8988T (cell line): ENCODE results near the gene FAH.
"Not testable (repeated sequence)": the region's sequence is repeated elsewhere in the genome, so short reads cannot be mapped to it uniquely, and the experiment has no call there.

Source experiments
- DNase-seq: peaks from one replicate; pipeline ENCODE4 v3.0.0; 2011

The FAH gene

DNA sequence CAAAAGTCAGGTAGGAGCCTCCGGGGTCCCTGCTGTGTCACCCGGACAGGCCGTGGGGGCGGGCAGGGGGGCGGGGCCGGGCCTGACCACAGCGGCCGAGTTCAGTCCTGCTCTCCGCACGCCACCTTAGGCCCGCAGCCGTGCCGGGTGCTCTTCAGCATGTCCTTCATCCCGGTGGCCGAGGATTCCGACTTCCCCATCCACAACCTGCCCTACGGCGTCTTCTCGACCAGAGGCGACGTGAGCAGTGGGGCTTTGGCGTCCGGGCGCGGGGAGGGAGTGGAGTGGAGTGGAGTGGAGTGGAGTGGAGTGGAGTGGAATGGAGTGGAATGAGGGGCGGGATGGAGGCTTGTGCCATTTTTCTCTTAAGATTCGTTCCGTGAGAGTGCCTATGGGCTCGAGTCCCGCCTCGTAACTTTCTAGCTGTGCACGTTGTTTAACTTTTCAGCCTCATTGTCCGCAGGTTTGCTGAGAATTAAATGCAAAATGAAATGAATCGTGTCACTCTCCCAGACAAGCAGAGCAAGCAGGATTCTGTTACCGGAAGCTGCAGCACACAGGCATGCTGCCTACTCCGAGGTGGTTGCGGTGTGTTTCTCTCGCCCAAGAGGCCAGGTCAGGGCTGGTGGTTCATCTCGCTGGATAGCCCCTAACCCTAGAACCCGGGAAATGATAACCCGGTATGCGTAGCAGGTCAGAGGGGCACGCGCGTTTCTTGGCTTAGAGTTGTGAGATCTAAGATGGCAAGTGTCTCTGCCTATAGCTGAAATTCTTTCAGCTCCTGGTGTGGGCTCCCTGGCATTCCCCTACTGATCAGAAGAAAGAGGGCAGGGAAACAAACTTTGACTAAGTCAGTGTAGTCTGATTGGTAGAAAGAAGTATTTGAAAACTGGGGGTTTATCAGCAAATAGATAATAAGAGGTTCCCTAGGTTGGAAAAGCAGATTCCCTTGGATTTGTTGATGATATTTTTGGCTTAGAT is at the start of gene FAH:
FAH (plus strand) TSS at position 104 of the 981 bp plus-strand sequence; CDS start at position 160, 56 bp downstream.
- no peak for DNase-seq

DNA sequence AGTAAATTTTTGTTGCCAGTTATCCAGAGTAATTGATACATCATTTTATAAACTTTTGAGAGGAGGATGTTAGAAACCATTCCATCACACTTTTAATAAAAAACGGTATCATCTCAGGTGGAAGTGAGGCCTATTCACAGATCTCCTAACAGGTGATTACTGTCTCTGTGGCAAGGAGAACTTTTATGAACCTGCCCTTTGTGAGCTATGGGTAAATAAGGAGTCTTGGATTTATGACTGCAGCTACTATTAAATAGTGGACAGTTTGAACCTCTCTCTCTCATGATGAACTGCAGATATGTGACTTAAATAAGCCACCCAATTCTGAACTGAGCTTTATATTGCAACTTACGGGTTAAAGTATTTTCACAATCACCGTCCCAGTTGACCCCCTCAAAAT is 47.6 kb upstream of the FAH start:
- DNase-seq, result no peak

DNA sequence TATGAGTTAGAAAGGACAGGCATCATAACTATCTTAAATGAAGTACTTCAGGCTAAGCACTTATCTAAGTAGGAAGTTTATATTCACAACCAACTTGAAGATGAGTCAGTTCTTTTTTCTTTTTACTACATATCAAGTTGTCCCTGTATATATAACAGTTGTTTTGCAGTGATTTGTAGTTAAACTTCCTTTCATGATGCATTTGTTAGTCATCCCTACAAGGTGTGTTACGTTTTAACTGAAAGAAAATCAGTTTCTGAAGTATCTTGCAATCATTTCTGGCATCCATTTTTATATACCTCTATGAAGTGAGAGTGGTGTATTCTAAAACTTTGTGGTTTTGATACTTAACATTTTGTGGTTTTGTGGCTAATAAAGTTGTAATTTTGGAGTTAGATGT is 47.2 kb upstream of the FAH start:
- no peak for DNase-seq

DNA sequence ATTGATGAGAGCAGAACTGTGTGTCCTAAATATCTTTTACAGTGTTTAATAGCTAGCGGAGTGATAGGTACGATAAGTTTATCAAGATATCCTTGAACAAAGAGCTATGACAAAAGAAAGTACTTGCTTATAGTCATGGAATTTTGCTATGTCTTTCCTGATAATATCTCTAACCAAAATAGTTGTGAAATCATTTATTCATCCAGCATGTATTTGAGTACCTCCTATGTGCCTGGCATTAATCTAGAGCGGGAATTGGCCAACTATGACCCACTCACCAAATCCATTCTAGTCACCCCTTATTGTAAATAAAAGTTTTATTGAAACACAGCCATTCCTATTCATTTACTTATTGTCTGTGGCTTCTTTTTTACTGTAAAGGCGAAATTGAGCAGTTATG is 46.7 kb upstream of the FAH start:
- DNase-seq, result no peak

DNA sequence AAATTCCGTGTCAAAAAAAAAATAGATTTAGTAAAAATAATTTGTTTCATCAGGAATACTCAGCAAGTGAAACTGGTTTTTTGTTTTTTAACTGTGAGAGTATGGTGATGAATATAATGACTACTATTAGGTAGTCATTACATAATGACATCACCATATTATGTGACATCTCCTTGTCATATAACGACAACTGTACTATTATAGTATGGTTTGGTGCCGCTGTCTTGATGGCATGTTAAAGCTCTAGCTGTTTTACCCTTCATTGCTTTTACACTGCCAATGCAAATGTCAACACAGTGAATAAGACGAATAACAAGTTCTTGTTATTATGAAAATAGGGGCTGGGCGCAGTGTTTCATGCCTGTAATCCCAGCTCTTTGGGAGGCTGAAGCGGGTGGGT is 45.6 kb upstream of the FAH start:
- DNase-seq, result no peak

DNA sequence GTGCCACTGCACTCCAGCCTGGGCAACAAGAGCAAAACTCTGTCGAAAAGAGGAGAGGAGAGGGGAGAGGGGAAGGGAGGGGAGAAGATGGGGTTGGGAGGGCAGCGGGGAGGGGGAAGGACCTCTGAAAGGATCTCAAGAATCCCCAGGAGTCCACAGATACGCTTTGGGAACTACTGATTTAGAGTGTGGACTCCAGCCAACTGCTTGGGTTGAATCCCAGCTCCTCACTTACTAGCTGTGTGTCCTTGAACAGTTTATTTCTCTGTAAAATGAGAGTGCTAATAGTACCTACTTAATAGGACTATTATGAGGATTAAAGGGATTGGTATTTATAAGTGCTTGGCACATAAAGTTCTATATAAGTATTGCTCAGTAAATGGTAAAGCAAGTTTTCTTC is 45.0 kb upstream of the FAH start:
- DNase-seq, result no peak

DNA sequence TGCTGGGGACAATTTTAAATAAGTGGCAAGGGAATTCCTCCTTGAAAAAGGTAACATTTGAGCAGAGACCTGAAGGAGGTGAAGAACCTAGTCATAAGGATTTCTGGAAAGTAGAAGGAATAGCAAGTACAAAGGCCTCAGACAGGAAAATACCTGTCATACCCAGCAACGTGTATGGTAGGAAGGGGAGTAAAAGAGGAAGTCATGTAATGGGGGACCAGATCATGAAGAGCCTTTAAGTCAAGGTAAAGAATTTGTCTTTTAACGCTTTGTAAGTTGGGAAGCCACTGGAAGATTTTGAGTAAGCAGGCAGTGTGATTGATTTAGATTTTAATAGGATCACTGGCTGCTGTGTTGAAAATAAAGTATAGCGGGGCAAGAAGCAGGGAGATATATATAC is 43.4 kb upstream of the FAH start:
- no peak for DNase-seq

DNA sequence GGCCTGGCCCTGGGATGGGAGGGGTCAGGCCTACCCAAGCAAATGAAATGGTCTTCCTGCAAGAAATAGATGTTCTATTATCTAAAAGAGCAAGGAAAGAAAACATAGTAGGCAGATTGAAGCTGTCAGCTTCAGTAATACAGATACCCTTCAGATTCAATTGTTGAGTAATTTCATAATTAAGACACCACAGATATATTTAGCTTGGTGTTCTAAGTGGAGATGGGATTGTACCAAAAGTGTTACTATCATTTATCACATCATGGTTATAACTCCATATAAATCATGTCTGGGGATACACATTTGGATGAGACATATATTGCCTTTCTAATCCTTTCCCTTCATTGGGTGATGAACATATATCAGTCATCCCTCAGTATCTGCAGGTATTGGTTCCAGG is 41.9 kb upstream of the FAH start:
- DNase-seq, result no peak

DNA sequence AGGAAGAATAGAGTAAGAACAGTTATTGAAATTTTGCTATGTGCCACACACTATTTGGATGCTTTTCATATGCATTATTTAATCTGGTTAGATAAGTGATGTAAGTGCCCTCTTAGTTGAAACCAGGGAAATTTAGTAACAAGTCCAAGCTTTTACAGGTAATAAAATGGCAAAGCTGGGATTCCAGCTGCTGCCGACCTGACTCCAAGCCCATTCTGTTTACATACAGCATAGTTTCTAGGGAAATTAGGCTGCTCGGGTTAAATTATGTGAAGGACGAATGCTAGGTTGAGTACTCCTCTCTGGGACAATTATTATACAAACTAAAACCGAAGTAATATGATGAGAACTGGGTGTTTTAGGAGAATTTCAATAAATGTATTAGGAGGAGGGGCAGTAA is 38.7 kb upstream of the FAH start:
- DNase-seq, result no peak

DNA sequence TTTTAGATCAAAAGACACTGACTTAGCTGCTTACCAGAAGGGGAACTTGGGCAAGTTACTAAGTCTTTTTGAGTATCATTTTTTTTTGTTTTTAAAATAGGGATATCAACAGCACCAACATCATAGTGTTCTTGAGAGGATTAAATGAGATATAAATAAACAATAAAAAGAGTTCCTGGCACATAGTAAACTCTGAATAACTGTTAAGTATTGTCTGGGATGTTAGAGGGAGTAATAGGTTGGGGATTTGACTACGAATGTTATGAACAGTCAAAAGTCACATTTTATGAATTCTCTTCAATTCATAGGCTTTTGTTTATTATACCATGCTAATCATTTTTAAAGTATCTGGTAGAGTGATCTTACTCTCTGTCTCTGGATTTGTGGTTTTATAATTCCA is 37.8 kb upstream of the FAH start:
- DNase-seq, result no peak

DNA sequence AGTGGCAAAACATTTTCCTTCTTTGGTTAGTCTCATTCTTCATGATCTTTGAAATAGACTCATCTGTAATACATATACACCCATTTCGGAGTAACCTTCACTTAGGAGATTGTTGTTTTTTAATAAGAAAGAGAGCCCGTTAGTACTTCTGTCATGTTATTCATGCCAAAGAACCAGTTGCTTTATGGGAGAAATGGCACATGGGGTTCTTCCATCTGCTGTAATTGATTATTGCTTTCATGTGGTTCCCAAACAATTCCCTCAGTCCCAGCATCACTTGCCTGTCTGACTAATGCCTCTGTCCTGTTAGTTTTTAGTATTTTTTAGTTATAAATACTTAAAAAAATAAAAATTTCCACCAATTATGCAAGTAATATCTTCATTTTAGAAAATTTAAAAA is 33.8 kb upstream of the FAH start:
- DNase-seq, result no peak

DNA sequence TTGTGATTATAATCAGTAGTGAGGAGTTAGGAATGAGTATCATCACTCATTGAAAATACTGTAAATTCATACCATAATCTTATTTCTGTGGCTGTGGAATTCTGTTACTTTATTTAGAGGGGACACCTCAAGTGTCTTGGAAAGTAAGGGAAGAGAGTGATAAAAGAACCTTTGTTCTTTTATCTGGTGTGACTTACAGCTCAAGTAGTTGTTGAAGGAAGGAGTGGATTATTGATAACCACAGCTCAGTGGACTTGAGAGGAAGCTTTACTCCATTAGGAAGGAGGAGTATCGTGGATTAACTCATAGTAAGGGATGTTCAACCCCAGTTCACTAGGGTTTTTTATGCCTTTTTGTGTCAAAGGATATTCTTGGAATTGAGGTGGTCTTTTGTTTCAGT is 32.2 kb upstream of the FAH start:
- no peak for DNase-seq

DNA sequence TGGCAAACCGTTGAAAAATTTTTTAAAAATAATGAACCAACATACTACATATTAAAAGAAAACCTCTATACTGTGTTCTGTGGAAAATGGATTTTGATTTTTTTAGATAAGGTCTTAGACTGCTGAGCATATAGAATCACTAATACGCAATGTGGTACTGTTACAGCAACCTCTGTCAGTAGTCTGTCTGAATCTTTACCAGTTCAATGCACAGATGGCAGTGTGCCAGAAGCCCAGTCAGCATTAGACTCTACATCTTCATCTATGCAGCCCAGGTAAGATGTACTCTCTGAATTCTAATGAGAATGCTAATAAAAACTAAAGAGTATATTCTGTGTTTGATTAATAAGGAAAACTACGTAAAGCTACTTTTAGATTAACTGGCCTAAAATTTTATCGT is 31.3 kb upstream of the FAH start:
- no peak for DNase-seq

DNA sequence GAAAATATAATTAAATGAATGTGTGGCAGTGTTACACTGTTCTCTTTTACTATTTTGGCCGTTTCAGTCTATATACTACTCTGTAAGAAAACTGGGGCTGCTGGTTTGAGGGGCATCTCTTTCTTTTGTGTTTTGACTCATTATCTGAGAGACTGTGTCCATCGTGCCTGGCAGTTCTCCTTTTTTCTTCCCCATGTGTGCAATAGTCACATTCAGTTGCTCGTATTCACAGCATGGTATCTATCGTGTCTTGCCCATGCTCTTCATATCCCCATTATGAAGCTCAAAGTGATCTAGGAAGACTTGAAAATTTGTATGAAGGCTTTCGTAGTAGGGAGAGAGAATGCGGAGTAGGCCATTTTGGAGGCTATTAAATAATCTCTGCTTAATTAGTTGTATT is 29.8 kb upstream of the FAH start:
- no peak for DNase-seq

DNA sequence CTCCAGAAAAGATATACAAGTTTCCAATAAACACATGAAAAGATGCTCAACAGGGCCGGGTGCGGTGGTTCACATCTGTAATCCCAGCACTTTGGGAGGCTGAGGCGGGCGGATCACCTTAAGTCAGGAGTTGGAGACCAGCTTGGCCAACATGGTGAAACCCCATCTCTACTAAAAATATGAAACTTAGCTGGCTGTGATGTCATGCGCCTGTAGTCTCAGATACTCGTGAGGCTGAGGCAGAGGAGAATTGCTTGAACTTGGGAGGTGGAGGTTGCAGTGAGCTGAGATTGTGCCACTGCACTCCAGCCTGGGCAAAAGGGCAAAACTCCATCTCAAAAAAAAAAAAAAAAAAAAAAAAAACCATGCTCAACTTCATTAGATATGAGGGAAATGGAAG is 25.5 kb upstream of the FAH start:
- not testable (repeated sequence) for DNase-seq

DNA sequence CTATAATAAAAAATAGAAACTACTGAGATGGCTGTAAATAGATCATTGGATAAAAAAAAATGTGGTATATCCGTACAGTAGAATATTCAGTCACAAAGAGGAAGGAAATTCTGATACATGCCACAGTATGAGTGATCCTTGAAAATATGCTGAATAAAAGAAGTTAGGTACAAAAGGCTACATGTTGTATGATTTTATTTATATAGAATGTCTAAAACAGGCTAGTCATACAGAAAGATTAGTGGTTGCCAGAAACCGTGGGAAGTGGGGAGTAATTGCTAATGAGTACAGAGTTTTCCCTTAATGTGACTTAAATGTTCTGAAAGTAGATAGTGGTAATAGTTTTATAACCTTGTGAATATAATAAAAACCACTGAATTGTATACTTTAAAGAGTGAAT is 24.9 kb upstream of the FAH start:
- no peak for DNase-seq

DNA sequence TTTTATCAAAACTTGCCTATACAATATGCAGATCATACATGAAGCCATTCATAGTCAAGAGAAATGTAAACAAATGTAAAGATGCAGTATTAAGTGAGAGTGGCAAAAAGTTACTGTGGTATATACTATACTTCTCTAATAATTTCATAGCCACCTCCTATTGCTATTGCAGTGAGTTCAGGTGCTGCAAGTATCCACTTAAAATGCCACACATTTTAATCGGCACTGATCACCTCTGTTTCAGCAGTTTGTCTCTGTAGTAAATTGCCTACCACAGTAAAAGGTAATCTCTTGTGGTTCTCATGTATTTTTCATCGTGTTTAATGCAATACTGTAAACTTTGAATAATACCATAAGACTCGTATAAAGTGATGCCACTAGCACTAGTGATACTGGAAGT is 20.4 kb upstream of the FAH start:
- DNase-seq, result no peak

DNA sequence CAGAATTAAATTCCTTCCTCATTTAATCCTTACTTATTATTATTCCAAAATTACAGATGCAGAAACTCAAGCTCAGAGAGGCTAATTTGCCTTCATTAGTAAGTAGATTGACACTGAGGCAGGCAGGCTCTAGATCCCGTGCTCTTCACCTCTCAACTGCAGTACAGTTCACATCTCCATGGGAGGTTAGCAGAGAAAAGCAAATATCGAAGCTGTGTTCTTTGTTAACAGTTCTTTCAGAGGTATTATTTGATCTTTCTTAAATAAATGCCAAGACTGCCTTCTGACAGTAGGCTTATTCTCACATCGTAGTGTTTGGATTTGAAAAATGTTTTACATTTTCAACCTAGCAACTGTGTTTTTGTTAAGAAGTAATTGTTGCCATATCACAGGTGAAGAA is 15.9 kb upstream of the FAH start:
- DNase-seq, result no peak

DNA sequence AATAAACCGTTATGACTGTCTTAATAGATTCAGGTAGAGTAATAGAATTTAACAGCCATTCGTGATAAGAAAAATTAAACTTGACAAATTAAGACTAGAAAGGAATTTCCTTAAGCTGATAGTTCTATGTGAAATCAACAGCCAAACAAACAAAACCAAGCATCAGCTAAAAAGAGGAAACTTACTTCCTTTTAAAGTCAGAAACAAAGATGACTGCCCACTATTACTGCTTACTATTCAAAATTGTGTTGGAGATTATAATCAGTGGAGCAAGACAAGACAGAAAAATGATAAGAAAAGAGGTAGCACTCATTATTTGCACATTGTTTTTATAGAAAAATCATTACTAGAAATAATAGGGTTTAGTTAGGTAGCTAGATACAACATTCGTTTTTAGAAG is 13.8 kb upstream of the FAH start:
- no peak for DNase-seq

DNA sequence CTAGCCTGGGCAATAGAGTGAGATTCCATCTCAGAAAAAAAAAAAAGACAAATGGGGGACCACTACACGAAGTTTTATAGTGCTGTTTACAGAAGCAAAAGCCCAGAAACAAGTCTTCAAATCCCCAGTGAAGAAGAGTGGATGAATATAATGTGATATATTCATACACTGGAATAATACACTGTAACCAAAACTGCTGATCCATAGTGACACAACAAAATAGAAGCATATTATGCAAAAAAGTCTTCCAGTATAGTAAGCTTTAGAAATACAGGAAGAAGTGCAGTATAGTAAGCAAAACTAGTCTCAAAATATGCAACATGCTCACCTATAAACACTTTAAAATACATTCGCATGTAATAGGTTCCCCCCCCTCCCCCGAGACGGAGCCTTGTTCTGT is 11.9 kb upstream of the FAH start:
- no peak for DNase-seq

DNA sequence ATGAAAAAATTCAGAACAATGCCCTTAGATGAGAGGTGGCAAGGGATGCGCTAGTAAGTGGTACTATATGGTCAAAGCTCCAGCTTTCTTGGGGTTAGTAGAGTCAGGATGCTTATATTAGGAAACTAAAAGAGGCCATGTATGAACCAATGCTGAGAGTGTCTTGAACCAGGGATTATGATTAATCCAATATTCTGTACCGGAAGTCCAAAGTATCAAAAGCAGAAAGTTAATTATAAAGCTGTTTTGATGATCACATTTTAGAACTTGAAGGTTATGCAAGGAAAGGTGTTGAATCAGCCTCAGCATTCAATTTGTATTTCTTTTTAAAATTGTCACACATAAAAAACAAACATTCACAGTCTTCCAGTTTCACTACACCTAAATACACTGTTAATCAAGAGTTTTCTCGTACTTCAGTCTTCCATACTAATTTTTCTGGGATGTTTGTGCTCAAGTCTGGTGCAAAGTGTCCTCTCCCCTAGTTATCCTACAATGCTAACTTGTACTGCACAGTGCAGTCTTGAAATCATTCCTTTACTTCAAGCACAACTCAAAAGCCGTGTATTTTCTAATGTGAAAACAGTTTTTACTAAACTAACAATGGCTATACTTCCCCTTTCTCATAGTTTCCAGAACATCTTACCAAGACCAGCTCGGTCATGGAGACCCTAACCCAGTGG is 10.7 kb upstream of the FAH start:
- DNase-seq, result no peak

DNA sequence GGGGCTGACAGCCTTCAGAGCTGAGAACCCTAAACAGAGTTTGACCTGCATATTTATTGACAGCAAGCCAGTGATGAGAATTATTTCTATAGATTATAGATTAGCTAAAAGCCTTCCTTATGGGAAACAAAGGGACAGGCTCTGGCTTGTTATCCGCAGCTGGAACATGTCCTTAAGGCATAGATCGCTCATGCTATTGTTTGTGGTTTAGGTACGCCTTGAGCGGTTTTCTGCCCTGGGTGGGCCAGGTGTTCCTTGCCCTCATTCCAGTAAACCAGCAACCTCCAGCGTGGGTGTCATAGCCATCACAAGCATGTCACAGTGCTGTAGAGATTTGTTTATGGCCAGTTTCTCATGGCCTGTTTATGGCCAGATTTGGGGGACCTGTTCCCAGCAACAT is 10.2 kb upstream of the FAH start:
- DNase-seq, result no peak

DNA sequence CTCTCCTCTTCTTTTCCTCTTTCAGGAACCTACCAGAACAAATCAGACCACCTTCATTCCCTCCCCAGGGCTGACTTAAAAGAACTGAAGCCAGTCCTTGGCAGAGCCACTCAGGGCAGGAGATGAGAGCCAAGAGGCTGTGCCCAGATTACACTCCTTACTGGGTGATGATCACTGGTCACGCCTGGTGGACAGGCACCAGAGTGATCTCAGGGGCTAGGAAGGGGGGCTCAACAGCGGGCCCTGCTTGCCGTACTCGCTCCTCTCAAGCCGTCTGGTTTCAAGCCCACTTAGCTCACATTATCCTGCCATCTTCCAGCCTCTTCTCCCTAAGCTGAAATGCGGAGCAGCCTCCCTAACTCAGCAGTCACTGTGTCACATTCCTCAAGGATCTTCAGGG is 1.7 kb upstream of the FAH start:
- no peak for DNase-seq

DNA sequence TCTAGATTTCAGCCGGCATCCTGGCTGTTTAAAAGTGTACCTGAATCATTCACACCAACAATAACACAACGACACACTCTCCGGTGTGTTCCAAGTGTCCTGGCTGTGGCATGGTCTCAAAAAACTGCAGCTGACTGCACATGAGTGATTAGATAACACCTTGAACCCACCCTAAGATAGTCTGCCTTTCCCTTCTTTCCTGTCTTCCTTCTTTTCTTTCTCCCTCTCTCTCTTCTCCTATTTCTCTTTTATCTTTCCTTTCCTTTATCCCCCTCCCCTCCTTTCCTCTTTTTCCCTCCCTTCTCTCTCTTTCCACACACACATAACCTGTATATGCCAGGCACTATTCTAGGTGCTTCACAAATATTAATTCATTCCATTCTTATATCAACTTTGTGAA is 1.2 kb upstream of the FAH start:
- DNase-seq, result no peak
